Activated T-cell treated with anti-CD3 and anti-CD28 coated beads, Interleukin-2, amount 50 U/mL, for 4 hours (primary cell): ENCODE measurements around the gene USP31. TPM values are rescaled to one million over a fixed set of nuclear protein-coding genes. Genes with fewer than 3 reads are reported as not detected.

Experiments used
- ATAC-seq, 2 donors: fragments of 200-7000 bp; cut with Tn5 transposase; one replicate each; pipeline ENCODE4 v1.10.0; 2021
- DNase-seq: peaks from one replicate; pipeline ENCODE4 v3.0.0-alpha.2; 2020
- H3K27me3 Mint-ChIP-seq: one replicate; pipeline ENCODE4 v1.8.0; 2021; ENCODE audit warnings: low read depth, mixed read lengths
- H3K36me3 Mint-ChIP-seq: one replicate; pipeline ENCODE4 v1.8.0; 2022; ENCODE audit warnings: mixed read lengths; ENCODE audit not compliant: insufficient read depth
- H3K4me1 Mint-ChIP-seq: one replicate; pipeline ENCODE4 v1.8.0; 2021; ENCODE audit warnings: low read depth, mixed read lengths
- H3K4me3 Mint-ChIP-seq: one replicate; pipeline ENCODE4 v1.8.0; 2021; ENCODE audit warnings: mild to moderate bottlenecking, moderate library complexity, mixed read lengths
- H3K9me3 Mint-ChIP-seq: one replicate; pipeline ENCODE4 v1.8.0; 2021; ENCODE audit warnings: mixed read lengths
- total RNA-seq, 3 donors: library from RNA; stranded (reverse); gene quantifications; one replicate each; pipeline ENCODE4 v1.2.1, GENCODE V29; 2021

Gene USP31
- total RNA-seq, 3 donors from 2014 or later = 11.3 to 11.9 (median 11.4) TPM

- peaks cover 55% of the 10 kb centered on the region for H3K27me3 Mint-ChIP-seq
- no peaks in the 10 kb centered on the region for H3K9me3 Mint-ChIP-seq
- H3K36me3 Mint-ChIP-seq = no peaks in the 10 kb centered on the region
- DNase-seq (no peak), ATAC-seq (no peak)
- H3K4me1 Mint-ChIP-seq = no peaks in the 10 kb centered on the region
- no peak overlapping the region for H3K4me3 Mint-ChIP-seq
Observed at GRCh38 chr16:23172994-23173393, 23.7 kb upstream of the USP31 start.

- DNase-seq (no peak), ATAC-seq (no peak)
- H3K4me1 Mint-ChIP-seq = no peaks in the 10 kb centered on the region
- peaks cover 52% of the 10 kb centered on the region for H3K27me3 Mint-ChIP-seq
- no peaks in the 10 kb centered on the region for H3K9me3 Mint-ChIP-seq
- no peak overlapping the region for H3K4me3 Mint-ChIP-seq
- H3K36me3 Mint-ChIP-seq = no peaks in the 10 kb centered on the region
Observed at GRCh38 chr16:23172583-23172982, 23.3 kb upstream of the USP31 start.

- H3K27me3 Mint-ChIP-seq = peaks cover 44% of the 10 kb centered on the region
- ATAC-seq = no peak
Observed at GRCh38 chr16:23164736-23165135, 15.5 kb upstream of the USP31 start.

GRCh38 chr16:23163921-23164320, 14.7 kb upstream of the USP31 start:
- Mint-ChIP-seq H3K9me3 (no peaks in the 10 kb centered on the region), H3K4me3 (no peak overlapping the region), H3K4me1 (no peaks in the 10 kb centered on the region), H3K36me3 (no peaks in the 10 kb centered on the region), H3K27me3 (peaks cover 43% of the 10 kb centered on the region)
- DNase-seq (no peak), ATAC-seq (no peak)

More at GRCh38 chr16:23164736-23165135, 15.5 kb upstream of the USP31 start:
- H3K4me1 Mint-ChIP-seq = no peaks in the 10 kb centered on the region
- DNase-seq = no peak
- no peaks in the 10 kb centered on the region for H3K36me3 Mint-ChIP-seq
- H3K9me3 Mint-ChIP-seq = no peaks in the 10 kb centered on the region
- no peak overlapping the region for H3K4me3 Mint-ChIP-seq

- Mint-ChIP-seq H3K27me3 (peaks cover 33% of the 10 kb centered on the region), H3K4me1 (peaks cover 7% of the 10 kb centered on the region), H3K4me3 (no peak overlapping the region), H3K36me3 (no peaks in the 10 kb centered on the region), H3K9me3 (no peaks in the 10 kb centered on the region)
- ATAC-seq = no peak
- DNase-seq = no peak
Observed at GRCh38 chr16:23160574-23160973, 11.3 kb upstream of the USP31 start.

GRCh38 chr16:23160082-23160481, 10.8 kb upstream of the USP31 start:
- ATAC-seq = no peak
- Mint-ChIP-seq H3K27me3 (peaks cover 31% of the 10 kb centered on the region), H3K4me3 (no peak overlapping the region), H3K36me3 (no peaks in the 10 kb centered on the region), H3K9me3 (no peaks in the 10 kb centered on the region), H3K4me1 (peaks cover 7% of the 10 kb centered on the region)
- DNase-seq = no peak

- no peak for ATAC-seq
- Mint-ChIP-seq H3K36me3 (no peaks in the 10 kb centered on the region), H3K4me1 (peaks cover 7% of the 10 kb centered on the region)
Observed at GRCh38 chr16:23158114-23158513, 8.9 kb upstream of the USP31 start.

GRCh38 chr16:23156946-23157460, 7.8 kb upstream of the USP31 start:
- Mint-ChIP-seq H3K27me3 (peaks cover 25% of the 10 kb centered on the region), H3K4me1 (peaks cover 7% of the 10 kb centered on the region), H3K36me3 (no peaks in the 10 kb centered on the region), H3K9me3 (no peaks in the 10 kb centered on the region), H3K4me3 (no peak overlapping the region)
- no peak for ATAC-seq
- no peak for DNase-seq

More at GRCh38 chr16:23158114-23158513, 8.9 kb upstream of the USP31 start:
- Mint-ChIP-seq H3K4me3 (no peak overlapping the region), H3K9me3 (no peaks in the 10 kb centered on the region), H3K27me3 (peaks cover 23% of the 10 kb centered on the region)
- DNase-seq = no peak

- H3K4me1 Mint-ChIP-seq = peaks cover 7% of the 10 kb centered on the region
- peaks cover 23% of the 10 kb centered on the region for H3K27me3 Mint-ChIP-seq
- H3K4me3 Mint-ChIP-seq = no peak overlapping the region
- DNase-seq (no peak), ATAC-seq (no peak)
- H3K9me3 Mint-ChIP-seq = no peaks in the 10 kb centered on the region
- no peaks in the 10 kb centered on the region for H3K36me3 Mint-ChIP-seq
Observed at GRCh38 chr16:23156110-23156509, 6.9 kb upstream of the USP31 start.

GRCh38 chr16:23155445-23156049, 6.3 kb upstream of the USP31 start:
- no peak for DNase-seq

GRCh38 chr16:23152386-23153178, 3.3 kb upstream of the USP31 start:
- DNase-seq (no peak), ATAC-seq (no peak)
- Mint-ChIP-seq H3K27me3 (peaks cover 16% of the 10 kb centered on the region), H3K4me1 (peaks cover 15% of the 10 kb centered on the region), H3K36me3 (no peaks in the 10 kb centered on the region), H3K9me3 (no peaks in the 10 kb centered on the region), H3K4me3 (no peak overlapping the region)

More at GRCh38 chr16:23155445-23156049, 6.3 kb upstream of the USP31 start:
- no peaks in the 10 kb centered on the region for H3K36me3 Mint-ChIP-seq
- H3K4me1 Mint-ChIP-seq = peaks cover 7% of the 10 kb centered on the region
- ATAC-seq = no peak
- H3K27me3 Mint-ChIP-seq = peaks cover 22% of the 10 kb centered on the region
- H3K4me3 Mint-ChIP-seq = no peak overlapping the region
- H3K9me3 Mint-ChIP-seq = no peaks in the 10 kb centered on the region

GRCh38 chr16:23149993-23150364, 727 bp upstream of the USP31 start:
- no peak for ATAC-seq
- Mint-ChIP-seq H3K27me3 (peaks cover 14% of the 10 kb centered on the region), H3K4me3 (peak overlapping the region; percentile 89), H3K36me3 (peaks cover 3% of the 10 kb centered on the region), H3K4me1 (peaks cover 10% of the 10 kb centered on the region), H3K9me3 (no peaks in the 10 kb centered on the region)
- no peak for DNase-seq

- peak overlapping the region; percentile 93 for H3K4me3 Mint-ChIP-seq
- peak; percentile 58 for ATAC-seq
- H3K36me3 Mint-ChIP-seq = peaks cover 4% of the 10 kb centered on the region
- peak; percentile 48 for DNase-seq
- peaks cover 10% of the 10 kb centered on the region for H3K27me3 Mint-ChIP-seq
- peaks cover 10% of the 10 kb centered on the region for H3K4me1 Mint-ChIP-seq
- H3K9me3 Mint-ChIP-seq = no peaks in the 10 kb centered on the region
Observed at GRCh38 chr16:23148513-23149266, 562 bp downstream of the USP31 start.

GRCh38 chr16:23148166-23148512, 1.1 kb downstream of the USP31 start:
- DNase-seq (no peak), ATAC-seq (no peak)
- Mint-ChIP-seq H3K4me3 (peak overlapping the region; percentile 93), H3K9me3 (no peaks in the 10 kb centered on the region), H3K36me3 (peaks cover 4% of the 10 kb centered on the region), H3K27me3 (peaks cover 10% of the 10 kb centered on the region), H3K4me1 (peaks cover 10% of the 10 kb centered on the region)
